HepG2 (cell line): ENCODE data around the gene SNAP47. TPM values are rescaled to one million over a fixed set of nuclear protein-coding genes. Genes with fewer than 3 reads are reported as not detected.

Source experiments
- ATAC-seq: fragments of 200-7000 bp; cut with Tn5 transposase; 3 replicates; pipeline ENCODE4 v1.9.1; 2020; ENCODE audit warnings: mild to moderate bottlenecking, moderate library complexity
- BruUV-seq: library from RNA; stranded (reverse); fragments of 400-500 nt; replicated peaks from 2 replicates; lab custom pipeline; 2021; lab: Mats Ljungman, UMichigan
- CTCF ChIA-PET: fragments of 300-600 bp; formaldehyde crosslinking; extraction: SDS; loops from one replicate; lab custom pipeline; 2021; ENCODE audit warnings: low total read pairs, inconsistent platforms, low intra/inter-chr PET ratio; lab: Yijun Ruan, JAX
- POLR2A ChIA-PET: fragments of 350-600 bp; sonication (Branson Sonifier 250); formaldehyde crosslinking; loops from one replicate; lab custom pipeline; 2020; ENCODE audit warnings: antibody characterized with exemption, inconsistent platforms; lab: Yijun Ruan, JAX
- DNase-seq: peaks from one replicate; pipeline ENCODE4 v3.0.0-alpha.2; 2015; ENCODE audit warnings: low spot score
- FAIRE-seq: peaks from 3 replicates; lab custom pipeline; 2011; peaks lifted over from hg19 to GRCh38; lab: Jason Lieb, UNC
- H2AFZ ChIP-seq: one replicate; pipeline ENCODE4 v1.6.1; 2011; ENCODE audit warnings: low read length, inconsistent platforms
- H3K27ac ChIP-seq: fragments of 300-600 bp; 3 replicates; pipeline ENCODE4 v1.8.0; 2011; ENCODE audit warnings: mixed run types, mild to moderate bottlenecking, mixed read lengths, low read length, inconsistent platforms; ENCODE audit not compliant: insufficient read depth; ENCODE audit errors: extremely low read length
- H3K27me3 ChIP-seq, 2 experiments: fragments of 200-600 bp in 1 of 2; 2 replicates in 1 of 2; 3 replicates in 1 of 2; pipeline versions ENCODE4 v1.6.0 to v1.8.0; 2011; ENCODE audit warnings: low read length in 2 of 2, mild to moderate bottlenecking in 2 of 2, moderate library complexity in 2 of 2, inconsistent platforms in 1 of 2; ENCODE audit not compliant: insufficient read depth in 2 of 2, control insufficient read depth in 1 of 2
- H3K36me3 ChIP-seq, 2 experiments: fragments of 200-600 bp in 1 of 2; replicated peaks in 1 of 2; 2 replicates in 1 of 2; 3 replicates in 1 of 2; pipeline versions ENCODE4 v1.5.1 to v1.8.0; 2011; ENCODE audit warnings: low read length in 2 of 2, inconsistent platforms in 1 of 2; ENCODE audit not compliant: insufficient read depth in 2 of 2, control insufficient read depth in 1 of 2
- H3K4me1 ChIP-seq: 2 replicates; pipeline ENCODE4 v1.5.1; 2012; ENCODE audit warnings: low read length, inconsistent platforms; ENCODE audit not compliant: insufficient read depth
- H3K4me2 ChIP-seq: 2 replicates; pipeline ENCODE4 v1.6.0; 2011; ENCODE audit warnings: low read depth, low read length, inconsistent platforms
- H3K4me3 ChIP-seq, 3 experiments: fragments of 200-600 bp in 1 of 3; sonication (generic), shearing (Covaris generic) in 1 of 3; replicated peaks in 1 of 3; 2 replicates each; pipeline ENCODE4 v1.5.1; 2011 to 2016; ENCODE audit warnings: low read length in 3 of 3, inconsistent platforms in 2 of 3, low read depth in 2 of 3, mild to moderate bottlenecking in 2 of 3, control low read depth in 1 of 3, mixed read lengths in 1 of 3; ENCODE audit not compliant: insufficient read depth in 1 of 3
- H3K79me2 ChIP-seq: one replicate; pipeline ENCODE4 v1.6.1; 2011; ENCODE audit warnings: low read length, inconsistent platforms; ENCODE audit not compliant: insufficient read depth
- H3K9ac ChIP-seq: 2 replicates; pipeline ENCODE4 v1.6.0; 2011; ENCODE audit warnings: mild to moderate bottlenecking, low read depth, low read length, inconsistent platforms; ENCODE audit not compliant: insufficient read depth
- H3K9me3 ChIP-seq: 2 replicates; pipeline ENCODE4 v1.5.1; 2012; ENCODE audit warnings: mild to moderate bottlenecking, low read length
- H4K20me1 ChIP-seq: 2 replicates; pipeline ENCODE4 v1.6.0; 2011; ENCODE audit warnings: inconsistent platforms, mild to moderate bottlenecking, low read length, moderate library complexity; ENCODE audit not compliant: insufficient read depth
- GATA4 ChIP-seq: sonication (generic); IDR thresholded peaks from 2 replicates; pipeline ENCODE4 v1.6.1; 2016; ENCODE audit warnings: antibody characterized with exemption, low read depth, borderline replicate concordance
- GPN1 ChIP-seq: sonication (generic); formaldehyde crosslinking; IDR thresholded peaks from 2 replicates; pipeline ENCODE4 v1.5.1; 2020; ENCODE audit warnings: missing genetic modification reagents, borderline replicate concordance
- RARG ChIP-seq: sonication (generic); formaldehyde crosslinking; IDR thresholded peaks from 2 replicates; pipeline ENCODE4 v1.4.0; 2020; ENCODE audit warnings: low read depth, mild to moderate bottlenecking, missing genetic modification reagents
- ZMYM3 ChIP-seq: sonication (generic); formaldehyde crosslinking; IDR thresholded peaks from 2 replicates; pipeline ENCODE4 v1.5.1; 2020; ENCODE audit warnings: mild to moderate bottlenecking, missing genetic modification reagents
- ZNF260 ChIP-seq: sonication (generic); formaldehyde crosslinking; IDR thresholded peaks from 2 replicates; pipeline ENCODE4 v1.4.0; 2020; ENCODE audit warnings: missing genetic modification reagents, low read depth, mild to moderate bottlenecking, borderline replicate concordance
- ZNF329 ChIP-seq: sonication (generic); formaldehyde crosslinking; IDR thresholded peaks from 2 replicates; pipeline ENCODE4 v1.9.0; 2021; ENCODE audit warnings: low read depth, mild to moderate bottlenecking, missing genetic modification reagents
- ZNF629 ChIP-seq: sonication (generic); formaldehyde crosslinking; conservative IDR thresholded peaks from 2 replicates; pipeline ENCODE4 v1.5.0; 2020; ENCODE audit warnings: missing genetic modification reagents
- WGBS: methylation state at CpG from one replicate; pipeline ENCODE4 v1.1.6; 2017; ENCODE audit warnings: low lambda C conversion rate; 5-methylcytosine and 5-hydroxymethylcytosine counted together
- in situ Hi-C: cut with HindIII; loops from 2 replicates; pipeline ENCODE4 v1.10.0; 2017; ENCODE audit warnings: low pct_unique_long_range_greater_than_20kb; ENCODE audit not compliant: extremely low pct_ligation_motif_present
- intact Hi-C: fragments of 100-400 bp; cut with micrococcal nuclease; formaldehyde crosslinking; loops from one replicate; pipeline ENCODE4 v1.10.0; 2022; ENCODE audit not compliant: unreplicated experiment
- polyA plus RNA-seq, 8 experiments: library from polyadenylated mRNA; depleted of rRNA in 3 of 8; stranded (reverse) in 7 of 8; unstranded in 1 of 8; fragments of >200 nt; fragmentation: Illumina TruSeq in 4 of 8; extraction: Trizol in 4 of 8; gene quantifications; 2 replicates each; pipeline versions ENCODE4 v1.2.1 to v1.2.3, GENCODE V29; 2011 to 2016; ENCODE audit warnings: low read depth in 4 of 8, missing spikeins in 1 of 8, mixed read lengths in 1 of 8; ENCODE audit not compliant: insufficient read depth in 1 of 8
- total RNA-seq, 5 experiments: library from RNA; depleted of rRNA; stranded (reverse); fragments of >200 nt; fragmentation: Illumina TruSeq; extraction: Trizol; gene quantifications; 2 replicates each; pipeline ENCODE4 v1.2.3, GENCODE V29; 2016; ENCODE audit warnings: low read depth in 1 of 5
- TF ChIP-seq, protein P1 (sequence below): sonication (generic); formaldehyde crosslinking; IDR thresholded peaks from one replicate; pipeline ENCODE4 v1.5.1; 2020; ENCODE audit warnings: mild to moderate bottlenecking, missing genetic modification reagents; ENCODE audit errors: not compliant biosample characterization

Gene SNAP47
- total and polyA plus RNA-seq, 2 of the 13 experiments (the other 11 are each of a cell fraction or from before 2014, with no cell fraction given) = 13.6 to 25.1 TPM

DNA sequence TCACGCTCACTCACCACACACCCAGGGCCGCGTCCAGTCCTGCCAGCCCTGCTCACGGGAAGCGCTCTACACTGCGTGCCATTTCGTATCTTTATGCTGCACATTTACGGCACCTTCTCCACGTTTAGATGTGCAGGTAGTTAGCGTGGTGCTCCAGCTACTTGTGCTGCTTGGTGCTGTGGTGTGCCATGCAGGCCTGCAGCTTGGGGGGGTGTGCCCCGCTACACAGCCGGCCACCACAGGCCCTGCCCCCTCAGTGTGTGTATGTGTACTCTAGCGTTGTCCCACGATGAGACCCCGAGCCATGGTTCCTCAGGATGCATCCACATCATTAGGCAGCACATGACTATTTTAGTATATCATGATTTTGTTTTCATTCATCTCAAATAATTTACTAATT lies 38.3 kb downstream of the SNAP47 start:
- ChIA-PET POLR2A (no interaction called here), CTCF (no interaction called here)
- DNase-seq = no peak
- Histone ChIP-seq H4K20me1 (no peaks in the 10 kb centered on the region), H3K27ac (no peak overlapping the region), H3K9ac (no peak overlapping the region), H2AFZ (no peak overlapping the region), H3K9me3 (no peaks in the 10 kb centered on the region), H3K4me2 (no peak overlapping the region), H3K79me2 (no peaks in the 10 kb centered on the region)
- BruUV-seq = no TSS peak
- no peak for FAIRE-seq
- intact Hi-C loops = no loop called here
- ATAC-seq = no peak
- 94% methylated on average over 15 of the region's 15 CpGs for WGBS
- TF ChIP-seq, protein P1, sequence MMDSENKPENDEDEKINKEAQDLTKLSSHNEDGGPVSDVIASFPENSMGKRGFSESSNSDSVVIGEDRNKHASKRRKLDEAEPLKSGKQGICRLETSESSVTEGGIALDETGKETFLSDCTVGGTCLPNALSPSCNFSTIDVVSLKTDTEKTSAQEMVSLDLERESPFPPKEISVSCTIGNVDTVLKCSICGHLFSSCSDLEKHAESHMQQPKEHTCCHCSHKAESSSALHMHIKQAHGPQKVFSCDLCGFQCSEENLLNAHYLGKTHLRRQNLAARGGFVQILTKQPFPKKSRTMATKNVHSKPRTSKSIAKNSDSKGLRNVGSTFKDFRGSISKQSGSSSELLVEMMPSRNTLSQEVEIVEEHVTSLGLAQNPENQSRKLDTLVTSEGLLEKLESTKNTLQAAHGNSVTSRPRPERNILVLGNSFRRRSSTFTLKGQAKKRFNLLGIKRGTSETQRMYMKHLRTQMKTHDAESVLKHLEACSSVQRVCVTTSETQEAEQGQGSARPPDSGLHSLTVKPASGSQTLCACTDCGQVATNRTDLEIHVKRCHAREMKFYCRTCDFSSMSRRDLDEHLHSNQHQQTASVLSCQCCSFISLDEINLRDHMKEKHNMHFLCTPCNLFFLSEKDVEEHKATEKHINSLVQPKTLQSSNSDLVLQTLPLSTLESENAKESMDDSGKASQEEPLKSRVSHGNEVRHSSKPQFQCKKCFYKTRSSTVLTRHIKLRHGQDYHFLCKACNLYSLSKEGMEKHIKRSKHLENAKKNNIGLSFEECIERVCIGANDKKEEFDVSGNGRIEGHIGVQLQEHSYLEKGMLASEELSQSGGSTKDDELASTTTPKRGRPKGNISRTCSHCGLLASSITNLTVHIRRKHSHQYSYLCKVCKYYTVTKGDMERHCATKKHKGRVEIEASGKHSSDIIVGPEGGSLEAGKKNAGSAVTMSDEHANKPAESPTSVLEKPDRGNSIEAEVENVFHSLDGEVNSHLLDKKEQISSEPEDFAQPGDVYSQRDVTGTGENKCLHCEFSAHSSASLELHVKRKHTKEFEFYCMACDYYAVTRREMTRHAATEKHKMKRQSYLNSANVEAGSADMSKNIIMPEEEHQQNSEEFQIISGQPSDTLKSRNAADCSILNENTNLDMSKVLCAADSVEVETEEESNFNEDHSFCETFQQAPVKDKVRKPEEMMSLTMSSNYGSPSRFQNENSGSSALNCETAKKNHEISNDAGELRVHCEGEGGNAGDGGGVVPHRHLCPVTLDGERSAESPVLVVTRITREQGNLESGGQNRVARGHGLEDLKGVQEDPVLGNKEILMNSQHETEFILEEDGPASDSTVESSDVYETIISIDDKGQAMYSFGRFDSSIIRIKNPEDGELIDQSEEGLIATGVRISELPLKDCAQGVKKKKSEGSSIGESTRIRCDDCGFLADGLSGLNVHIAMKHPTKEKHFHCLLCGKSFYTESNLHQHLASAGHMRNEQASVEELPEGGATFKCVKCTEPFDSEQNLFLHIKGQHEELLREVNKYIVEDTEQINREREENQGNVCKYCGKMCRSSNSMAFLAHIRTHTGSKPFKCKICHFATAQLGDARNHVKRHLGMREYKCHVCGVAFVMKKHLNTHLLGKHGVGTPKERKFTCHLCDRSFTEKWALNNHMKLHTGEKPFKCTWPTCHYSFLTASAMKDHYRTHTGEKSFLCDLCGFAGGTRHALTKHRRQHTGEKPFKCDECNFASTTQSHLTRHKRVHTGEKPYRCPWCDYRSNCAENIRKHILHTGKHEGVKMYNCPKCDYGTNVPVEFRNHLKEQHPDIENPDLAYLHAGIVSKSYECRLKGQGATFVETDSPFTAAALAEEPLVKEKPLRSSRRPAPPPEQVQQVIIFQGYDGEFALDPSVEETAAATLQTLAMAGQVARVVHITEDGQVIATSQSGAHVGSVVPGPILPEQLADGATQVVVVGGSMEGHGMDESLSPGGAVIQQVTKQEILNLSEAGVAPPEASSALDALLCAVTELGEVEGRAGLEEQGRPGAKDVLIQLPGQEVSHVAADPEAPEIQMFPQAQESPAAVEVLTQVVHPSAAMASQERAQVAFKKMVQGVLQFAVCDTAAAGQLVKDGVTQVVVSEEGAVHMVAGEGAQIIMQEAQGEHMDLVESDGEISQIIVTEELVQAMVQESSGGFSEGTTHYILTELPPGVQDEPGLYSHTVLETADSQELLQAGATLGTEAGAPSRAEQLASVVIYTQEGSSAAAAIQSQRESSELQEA = no peak
- TF ChIP-seq ZNF260 (CRISPR knock-in tag) (no peak), ZNF329 (CRISPR knock-in tag) (no peak), RARG (CRISPR knock-in tag) (no peak), ZMYM3 (CRISPR knock-in tag) (no peak), GPN1 (CRISPR knock-in tag) (no peak), GATA4 (no peak), ZNF629 (CRISPR knock-in tag) (no peak)
- TF ChIP-seq, all 625 proteins: peak for 0
- H3K4me1 ChIP-seq = no peaks in the 10 kb centered on the region
- in situ Hi-C loops = no loop called here
- H3K27me3 ChIP-seq = no peaks in the 10 kb centered on the region
- no peak overlapping the region for H3K4me3 ChIP-seq
- H3K36me3 ChIP-seq = peaks cover 10 to 27% of the 10 kb centered on the region in 2 experiments; a peak in 4 of 5 replicates
